ENCODE data around the gene ANO9. TPM values are rescaled to one million over a fixed set of nuclear protein-coding genes. Genes with fewer than 3 reads are reported as not detected.

The ANO9 gene
- total and polyA plus RNA-seq, 4 donors, result 0.20 to 0.75 (median 0.40) TPM

DNA sequence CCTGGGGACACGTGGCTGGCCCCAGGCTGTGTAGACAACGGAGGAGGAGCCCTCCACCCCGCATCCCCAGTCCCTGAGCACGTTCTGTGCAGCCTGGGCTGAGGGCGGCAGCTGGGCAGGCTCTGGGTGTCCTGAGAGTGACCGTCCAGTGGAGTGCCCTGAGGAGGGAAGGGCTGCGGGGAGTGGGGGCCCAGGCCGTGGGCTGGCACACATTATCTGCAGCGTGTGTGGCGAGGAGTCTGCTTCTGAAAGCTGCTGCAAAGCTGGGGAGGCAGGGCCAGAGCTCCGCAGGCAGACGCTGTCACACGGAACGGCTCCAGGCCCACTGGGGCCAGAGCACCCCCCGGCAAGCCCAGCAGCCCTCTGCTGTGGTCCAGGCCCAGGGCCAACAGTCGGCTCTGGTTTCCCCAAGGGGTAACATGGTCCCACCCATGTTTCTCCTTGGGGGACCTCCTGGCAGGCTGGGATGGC is 835 bp upstream of the ANO9 start:
- Histone ChIP-seq H3K4me1 (ENCODE audit: control insufficient read depth in 4 of 4, insufficient read depth in 4 of 4, low read length in 3 of 4) (peaks cover 0 to 13% (median 2%) of the 10 kb centered on the region in 4 donors), H3K36me3 (ENCODE audit: control insufficient read depth in 4 of 4, insufficient read depth in 3 of 4, low read depth in 1 of 4, low read length in 3 of 4) (no peaks in the 10 kb centered on the region), H3K27ac (ENCODE audit: low read depth in 1 of 2, low read length in 2 of 2) (no peak overlapping the region), H3K9me3 (ENCODE audit: control insufficient read depth in 4 of 4, low read length in 3 of 4) (no peaks in the 10 kb centered on the region), H3K27me3 (ENCODE audit: control insufficient read depth in 4 of 4, insufficient read depth in 4 of 4, low read length in 3 of 4) (no peaks in the 10 kb centered on the region), H3K9ac (ENCODE audit: low read depth in 1 of 2, low read length in 2 of 2) (no peak overlapping the region), H3K4me3 (ENCODE audit: low read depth in 1 of 3, low read length in 3 of 3) (no peak overlapping the region)
- TF ChIP-seq, protein P1, sequence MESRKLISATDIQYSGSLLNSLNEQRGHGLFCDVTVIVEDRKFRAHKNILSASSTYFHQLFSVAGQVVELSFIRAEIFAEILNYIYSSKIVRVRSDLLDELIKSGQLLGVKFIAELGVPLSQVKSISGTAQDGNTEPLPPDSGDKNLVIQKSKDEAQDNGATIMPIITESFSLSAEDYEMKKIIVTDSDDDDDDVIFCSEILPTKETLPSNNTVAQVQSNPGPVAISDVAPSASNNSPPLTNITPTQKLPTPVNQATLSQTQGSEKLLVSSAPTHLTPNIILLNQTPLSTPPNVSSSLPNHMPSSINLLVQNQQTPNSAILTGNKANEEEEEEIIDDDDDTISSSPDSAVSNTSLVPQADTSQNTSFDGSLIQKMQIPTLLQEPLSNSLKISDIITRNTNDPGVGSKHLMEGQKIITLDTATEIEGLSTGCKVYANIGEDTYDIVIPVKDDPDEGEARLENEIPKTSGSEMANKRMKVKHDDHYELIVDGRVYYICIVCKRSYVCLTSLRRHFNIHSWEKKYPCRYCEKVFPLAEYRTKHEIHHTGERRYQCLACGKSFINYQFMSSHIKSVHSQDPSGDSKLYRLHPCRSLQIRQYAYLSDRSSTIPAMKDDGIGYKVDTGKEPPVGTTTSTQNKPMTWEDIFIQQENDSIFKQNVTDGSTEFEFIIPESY (IDR thresholded peaks at IDR 0.05), result no peak
- TF ChIP-seq FOXA2 (IDR thresholded peaks at IDR 0.05) (no peak), FOXA1 (IDR thresholded peaks at IDR 0.05) (no peak), YY1 (IDR thresholded peaks at IDR 0.05) (no peak), HNF4G (IDR thresholded peaks at IDR 0.05) (no peak), HNF4A (conservative IDR thresholded peaks at IDR 0.05) (no peak), NR2F2 (IDR thresholded peaks at IDR 0.05) (no peak), GABPA (IDR thresholded peaks at IDR 0.05 in 1 of 2, conservative IDR thresholded peaks at IDR 0.05 in 1 of 2) (no peak), RAD21 (IDR thresholded peaks at IDR 0.05) (no peak), JUND (IDR thresholded peaks at IDR 0.05) (no peak), TAF1 (conservative IDR thresholded peaks at IDR 0.05) (no peak), SP1 (IDR thresholded peaks at IDR 0.05) (no peak), EGR1 (IDR thresholded peaks at IDR 0.05; ENCODE audit: low read depth in 2 of 2) (no peak), RXRA (IDR thresholded peaks at IDR 0.05) (no peak)
- TF ChIP-seq, protein P2, sequence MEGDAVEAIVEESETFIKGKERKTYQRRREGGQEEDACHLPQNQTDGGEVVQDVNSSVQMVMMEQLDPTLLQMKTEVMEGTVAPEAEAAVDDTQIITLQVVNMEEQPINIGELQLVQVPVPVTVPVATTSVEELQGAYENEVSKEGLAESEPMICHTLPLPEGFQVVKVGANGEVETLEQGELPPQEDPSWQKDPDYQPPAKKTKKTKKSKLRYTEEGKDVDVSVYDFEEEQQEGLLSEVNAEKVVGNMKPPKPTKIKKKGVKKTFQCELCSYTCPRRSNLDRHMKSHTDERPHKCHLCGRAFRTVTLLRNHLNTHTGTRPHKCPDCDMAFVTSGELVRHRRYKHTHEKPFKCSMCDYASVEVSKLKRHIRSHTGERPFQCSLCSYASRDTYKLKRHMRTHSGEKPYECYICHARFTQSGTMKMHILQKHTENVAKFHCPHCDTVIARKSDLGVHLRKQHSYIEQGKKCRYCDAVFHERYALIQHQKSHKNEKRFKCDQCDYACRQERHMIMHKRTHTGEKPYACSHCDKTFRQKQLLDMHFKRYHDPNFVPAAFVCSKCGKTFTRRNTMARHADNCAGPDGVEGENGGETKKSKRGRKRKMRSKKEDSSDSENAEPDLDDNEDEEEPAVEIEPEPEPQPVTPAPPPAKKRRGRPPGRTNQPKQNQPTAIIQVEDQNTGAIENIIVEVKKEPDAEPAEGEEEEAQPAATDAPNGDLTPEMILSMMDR (IDR thresholded peaks at IDR 0.05; ENCODE audit: low read depth, low read length, missing input control), result no peak
- TF ChIP-seq, protein P3, sequence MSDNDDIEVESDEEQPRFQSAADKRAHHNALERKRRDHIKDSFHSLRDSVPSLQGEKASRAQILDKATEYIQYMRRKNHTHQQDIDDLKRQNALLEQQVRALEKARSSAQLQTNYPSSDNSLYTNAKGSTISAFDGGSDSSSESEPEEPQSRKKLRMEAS (IDR thresholded peaks at IDR 0.05), result no peak
- TF ChIP-seq, protein P4, sequence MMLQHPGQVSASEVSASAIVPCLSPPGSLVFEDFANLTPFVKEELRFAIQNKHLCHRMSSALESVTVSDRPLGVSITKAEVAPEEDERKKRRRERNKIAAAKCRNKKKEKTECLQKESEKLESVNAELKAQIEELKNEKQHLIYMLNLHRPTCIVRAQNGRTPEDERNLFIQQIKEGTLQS (IDR thresholded peaks at IDR 0.05), result no peak
- TF ChIP-seq, protein P5, sequence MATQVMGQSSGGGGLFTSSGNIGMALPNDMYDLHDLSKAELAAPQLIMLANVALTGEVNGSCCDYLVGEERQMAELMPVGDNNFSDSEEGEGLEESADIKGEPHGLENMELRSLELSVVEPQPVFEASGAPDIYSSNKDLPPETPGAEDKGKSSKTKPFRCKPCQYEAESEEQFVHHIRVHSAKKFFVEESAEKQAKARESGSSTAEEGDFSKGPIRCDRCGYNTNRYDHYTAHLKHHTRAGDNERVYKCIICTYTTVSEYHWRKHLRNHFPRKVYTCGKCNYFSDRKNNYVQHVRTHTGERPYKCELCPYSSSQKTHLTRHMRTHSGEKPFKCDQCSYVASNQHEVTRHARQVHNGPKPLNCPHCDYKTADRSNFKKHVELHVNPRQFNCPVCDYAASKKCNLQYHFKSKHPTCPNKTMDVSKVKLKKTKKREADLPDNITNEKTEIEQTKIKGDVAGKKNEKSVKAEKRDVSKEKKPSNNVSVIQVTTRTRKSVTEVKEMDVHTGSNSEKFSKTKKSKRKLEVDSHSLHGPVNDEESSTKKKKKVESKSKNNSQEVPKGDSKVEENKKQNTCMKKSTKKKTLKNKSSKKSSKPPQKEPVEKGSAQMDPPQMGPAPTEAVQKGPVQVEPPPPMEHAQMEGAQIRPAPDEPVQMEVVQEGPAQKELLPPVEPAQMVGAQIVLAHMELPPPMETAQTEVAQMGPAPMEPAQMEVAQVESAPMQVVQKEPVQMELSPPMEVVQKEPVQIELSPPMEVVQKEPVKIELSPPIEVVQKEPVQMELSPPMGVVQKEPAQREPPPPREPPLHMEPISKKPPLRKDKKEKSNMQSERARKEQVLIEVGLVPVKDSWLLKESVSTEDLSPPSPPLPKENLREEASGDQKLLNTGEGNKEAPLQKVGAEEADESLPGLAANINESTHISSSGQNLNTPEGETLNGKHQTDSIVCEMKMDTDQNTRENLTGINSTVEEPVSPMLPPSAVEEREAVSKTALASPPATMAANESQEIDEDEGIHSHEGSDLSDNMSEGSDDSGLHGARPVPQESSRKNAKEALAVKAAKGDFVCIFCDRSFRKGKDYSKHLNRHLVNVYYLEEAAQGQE (IDR thresholded peaks at IDR 0.05), result no peak
- 76% methylated on average over 16 of the region's 16 CpGs for WGBS
- no peak for DNase-seq (ENCODE audit: low spot score)

Measured in liver (tissue), 9 donors.